ENCODE data around the gene ING2.

- TF ChIP-seq CTCF (optimal IDR thresholded peaks at IDR 0.05 in 1 of 3, IDR thresholded peaks at IDR 0.05 in 1 of 3, conservative IDR thresholded peaks at IDR 0.05 in 1 of 3; ENCODE audit: extremely low read depth in 1 of 3, insufficient read depth in 2 of 3, low read length in 3 of 3) = no peak
- no peak for TF ChIP-seq EZH2 (IDR thresholded peaks at IDR 0.05; ENCODE audit: low read length)
These were observed 54.0 kb downstream of the ING2 start for GRCh38 chr4:183558873-183559272.

Measured in keratinocyte (primary cell).